GM12878 (cell line): ENCODE measurements around the gene BNC2. TPM values are rescaled to one million over a fixed set of nuclear protein-coding genes. Genes with fewer than 3 reads are reported as not detected.

Experiments
- ATAC-seq: fragments of 200-7000 bp; cut with Tn5 transposase; 3 replicates; pipeline ENCODE4 v1.9.1; 2020; ENCODE audit warnings: mild to moderate bottlenecking, moderate library complexity
- BruUV-seq: library from RNA; stranded (reverse); fragments of 400-500 nt; replicated peaks from 2 replicates; lab custom pipeline; 2021; lab: Mats Ljungman, UMichigan
- CTCF ChIA-PET: fragments of 300-600 bp; sonication (Branson Sonifier 250); formaldehyde crosslinking; extraction: SDS; loops from one replicate; lab custom pipeline; 2021; ENCODE audit warnings: inconsistent platforms; lab: Yijun Ruan, JAX
- POLR2A ChIA-PET: fragments of 350-600 bp; formaldehyde crosslinking; extraction: SDS; loops from one replicate; lab custom pipeline; 2021; ENCODE audit warnings: inconsistent platforms; lab: Charles Lee
- RAD21 ChIA-PET: fragments of 300-600 bp; sonication (Branson Sonifier 250); formaldehyde crosslinking; loops from one replicate; lab custom pipeline; 2023; ENCODE audit warnings: antibody characterized with exemption; ENCODE audit not compliant: unreplicated experiment; lab: Charles Lee
- SMC1A ChIA-PET: fragments of 300-600 bp; sonication (Branson Sonifier 250); formaldehyde crosslinking; loops from one replicate; lab custom pipeline; 2023; ENCODE audit not compliant: unreplicated experiment, uncharacterized antibody; lab: Charles Lee
- DNase-seq: peaks from one replicate; pipeline ENCODE4 v3.0.0-alpha.2; 2011; ENCODE audit warnings: low read depth, low spot score
- FAIRE-seq: peaks from 3 replicates; lab custom pipeline; 2011; peaks lifted over from hg19 to GRCh38; lab: Jason Lieb, UNC
- H2AFZ ChIP-seq: 2 replicates; pipeline ENCODE4 v1.6.0; 2011; ENCODE audit warnings: low read depth, low read length, control low read depth; ENCODE audit not compliant: control insufficient read depth
- H3K27ac ChIP-seq: 2 replicates; pipeline ENCODE4 v1.5.1; 2011; ENCODE audit warnings: control low read depth; ENCODE audit not compliant: control insufficient read depth, insufficient read depth
- H3K27me3 ChIP-seq, 2 experiments: replicated peaks in 1 of 2; 2 replicates each; pipeline versions ENCODE4 v1.6.0 to v1.6.1; 2011; ENCODE audit warnings: low read length in 1 of 2; ENCODE audit not compliant: control insufficient read depth in 2 of 2, insufficient read depth in 2 of 2
- H3K36me3 ChIP-seq, 2 experiments: 2 replicates each; pipeline ENCODE4 v1.5.1; 2011; ENCODE audit warnings: low read length in 1 of 2; ENCODE audit not compliant: control insufficient read depth in 2 of 2, insufficient read depth in 2 of 2
- H3K4me1 ChIP-seq: 2 replicates; pipeline ENCODE4 v1.6.1; 2011; ENCODE audit warnings: mild to moderate bottlenecking, low read length, moderate library complexity, mixed read lengths; ENCODE audit not compliant: control insufficient read depth, insufficient read depth
- H3K4me2 ChIP-seq: 2 replicates; pipeline ENCODE4 v1.6.0; 2011; ENCODE audit warnings: control low read depth; ENCODE audit not compliant: control insufficient read depth, insufficient read depth
- H3K4me3 ChIP-seq: fragments of 200-600 bp; sonication (generic); 2 replicates; pipeline ENCODE4 v1.5.1; 2016
- H3K79me2 ChIP-seq: 2 replicates; pipeline ENCODE4 v1.6.0; 2011; ENCODE audit warnings: low read length; ENCODE audit not compliant: control insufficient read depth, insufficient read depth
- H3K9ac ChIP-seq: 2 replicates; pipeline ENCODE4 v1.8.0; 2011; ENCODE audit warnings: low read length, control low read depth, mixed read lengths; ENCODE audit not compliant: control insufficient read depth, insufficient read depth
- H3K9me3 ChIP-seq: replicated peaks from 3 replicates; pipeline ENCODE4 v1.5.1; 2011; ENCODE audit warnings: mild to moderate bottlenecking, low read length; ENCODE audit not compliant: control insufficient read depth, insufficient read depth
- H4K20me1 ChIP-seq: 2 replicates; pipeline ENCODE4 v1.6.0; 2011; ENCODE audit not compliant: control insufficient read depth, insufficient read depth
- BHLHE40 ChIP-seq, 2 experiments: fragments of 450-650 bp in 1 of 2; IDR thresholded peaks; 2 replicates each; pipeline ENCODE4 v1.6.1; 2011 to 2017; ENCODE audit warnings: low read depth in 2 of 2, borderline replicate concordance in 1 of 2, improper control_type of control experiment in 1 of 2, low read length in 1 of 2, mild to moderate bottlenecking in 1 of 2
- CBX3 ChIP-seq: fragments of 200-600 bp; sonication (generic); IDR thresholded peaks from 2 replicates; pipeline ENCODE4 v1.6.1; 2016; ENCODE audit warnings: low read depth, borderline replicate concordance
- CEBPZ ChIP-seq: fragments of 150-350 bp; IDR thresholded peaks from 2 replicates; pipeline ENCODE4 v1.6.1; 2016; ENCODE audit warnings: low read depth, low read length
- EZH2 ChIP-seq: IDR thresholded peaks from 2 replicates; pipeline ENCODE4 v1.6.1; 2012; ENCODE audit warnings: low read depth, mild to moderate bottlenecking, control low read depth, inconsistent platforms, low read length, borderline replicate concordance; ENCODE audit not compliant: control insufficient read depth
- HDGF ChIP-seq: fragments of 450-650 bp; IDR thresholded peaks from 2 replicates; pipeline ENCODE4 v1.6.1; 2016; ENCODE audit warnings: antibody characterized with exemption
- MTA3 ChIP-seq: IDR thresholded peaks from 2 replicates; pipeline ENCODE4 v1.6.1; 2012; ENCODE audit warnings: low read length, inconsistent platforms, borderline replicate concordance
- NR2F1 ChIP-seq: fragments of 450-650 bp; conservative IDR thresholded peaks from 2 replicates; pipeline ENCODE4 v1.6.1; 2017; ENCODE audit warnings: mild to moderate bottlenecking
- RAD21 ChIP-seq: IDR thresholded peaks from 2 replicates; pipeline ENCODE4 v1.6.1; 2011; ENCODE audit warnings: mild to moderate bottlenecking, low read depth, low read length, moderate library complexity; ENCODE audit not compliant: insufficient read depth
- STAT3 ChIP-seq: IDR thresholded peaks from 2 replicates; pipeline ENCODE4 v1.6.1; 2011; ENCODE audit warnings: low read depth, low read length, improper control_type of control experiment
- ZBTB33 ChIP-seq: fragments of 450-650 bp; IDR thresholded peaks from 2 replicates; pipeline ENCODE4 v1.6.1; 2017; ENCODE audit warnings: mild to moderate bottlenecking
- ZNF592 ChIP-seq: fragments of 450-650 bp; IDR thresholded peaks from 2 replicates; pipeline ENCODE4 v1.6.1; 2017; ENCODE audit warnings: mild to moderate bottlenecking, moderate library complexity
- WGBS: methylation state at CpG from one replicate; pipeline ENCODE4 v1.1.6; 2016; ENCODE audit warnings: low lambda C conversion rate; ENCODE audit not compliant: insufficient replicate concordance, insufficient coverage; ENCODE audit errors: missing lambda C conversion rate; 5-methylcytosine and 5-hydroxymethylcytosine counted together
- in situ Hi-C: fragments of 300-500 bp; cut with MboI; formaldehyde crosslinking; loops from 9 replicates; pipeline ENCODE4 v1.14.3; 2018; ENCODE audit warnings: mixed read lengths
- intact Hi-C: fragments of 100-400 bp; cut with micrococcal nuclease; formaldehyde crosslinking; loops from one replicate; pipeline ENCODE4 v1.14.2; 2022; ENCODE audit not compliant: unreplicated experiment
- polyA plus RNA-seq, 11 experiments: library from polyadenylated mRNA; depleted of rRNA in 4 of 11; unstranded in 6 of 11; stranded (reverse) in 5 of 11; fragments of >200 nt; fragmentation: Nextera tagmentation in 4 of 11; fragmentation: Illumina TruSeq in 1 of 11; extraction: Ambion mirVana in 4 of 11; extraction: Trizol in 1 of 11; gene quantifications; 1 replicate in 1 of 11; 2 replicates in 10 of 11; pipeline versions ENCODE4 v1.2.1 to v1.2.3, GENCODE V29; 2011 to 2016; ENCODE audit warnings: inconsistent platforms in 2 of 11, missing spikeins in 2 of 11, low read depth in 1 of 11
- total RNA-seq, 4 experiments: library from RNA; depleted of rRNA in 3 of 4; stranded (reverse); fragments of >200 nt in 3 of 4; fragmentation: Illumina TruSeq in 1 of 4; extraction: Trizol in 1 of 4; gene quantifications; 2 replicates each; pipeline versions ENCODE4 v1.2.1 to v1.2.3, GENCODE V29; 2013 to 2021
- TF ChIP-seq, protein P1 (sequence below): fragments of 450-650 bp; IDR thresholded peaks from 2 replicates; pipeline ENCODE4 v1.6.1; 2018; ENCODE audit warnings: mild to moderate bottlenecking, low read depth, moderate library complexity; ENCODE audit not compliant: partially characterized antibody

BNC2 gene
- total and polyA plus RNA-seq, 10 of the 15 experiments (the other 5 are each of a cell fraction or from before 2014, with no cell fraction given) = 0.05 to 14.5 (median 0.26) TPM

GRCh38 chr9:16846986-16847385 is 23.5 kb downstream of the BNC2 start:
- FAIRE-seq (no peak), ATAC-seq (no peak), DNase-seq (no peak)
- RAD21 ChIA-PET = no interaction called here
- Histone ChIP-seq H3K27ac (no peak overlapping the region), H3K9me3 (no peaks in the 10 kb centered on the region), H2AFZ (no peak overlapping the region), H3K36me3 (no peaks in the 10 kb centered on the region), H3K4me3 (no peak overlapping the region), H3K4me1 (no peaks in the 10 kb centered on the region), H3K4me2 (no peak overlapping the region), H3K27me3 (no peaks in the 10 kb centered on the region), H3K79me2 (no peaks in the 10 kb centered on the region), H3K9ac (no peak overlapping the region), H4K20me1 (no peaks in the 10 kb centered on the region)
- BruUV-seq = no TSS peak
- SMC1A ChIA-PET = interaction anchor here (1.1 kb wide), 1 partner anchor 8 kb away, joined by 3 read pairs; no protein-coding TSS in a partner anchor
- in situ Hi-C loops = no loop called here
- 43% methylated on average over 2 of the region's 3 CpGs for WGBS
- CTCF ChIA-PET = no interaction called here
- POLR2A ChIA-PET = no interaction called here
- intact Hi-C loops = no loop called here
- no peak for TF ChIP-seq ZBTB33
- TF ChIP-seq, protein P1, sequence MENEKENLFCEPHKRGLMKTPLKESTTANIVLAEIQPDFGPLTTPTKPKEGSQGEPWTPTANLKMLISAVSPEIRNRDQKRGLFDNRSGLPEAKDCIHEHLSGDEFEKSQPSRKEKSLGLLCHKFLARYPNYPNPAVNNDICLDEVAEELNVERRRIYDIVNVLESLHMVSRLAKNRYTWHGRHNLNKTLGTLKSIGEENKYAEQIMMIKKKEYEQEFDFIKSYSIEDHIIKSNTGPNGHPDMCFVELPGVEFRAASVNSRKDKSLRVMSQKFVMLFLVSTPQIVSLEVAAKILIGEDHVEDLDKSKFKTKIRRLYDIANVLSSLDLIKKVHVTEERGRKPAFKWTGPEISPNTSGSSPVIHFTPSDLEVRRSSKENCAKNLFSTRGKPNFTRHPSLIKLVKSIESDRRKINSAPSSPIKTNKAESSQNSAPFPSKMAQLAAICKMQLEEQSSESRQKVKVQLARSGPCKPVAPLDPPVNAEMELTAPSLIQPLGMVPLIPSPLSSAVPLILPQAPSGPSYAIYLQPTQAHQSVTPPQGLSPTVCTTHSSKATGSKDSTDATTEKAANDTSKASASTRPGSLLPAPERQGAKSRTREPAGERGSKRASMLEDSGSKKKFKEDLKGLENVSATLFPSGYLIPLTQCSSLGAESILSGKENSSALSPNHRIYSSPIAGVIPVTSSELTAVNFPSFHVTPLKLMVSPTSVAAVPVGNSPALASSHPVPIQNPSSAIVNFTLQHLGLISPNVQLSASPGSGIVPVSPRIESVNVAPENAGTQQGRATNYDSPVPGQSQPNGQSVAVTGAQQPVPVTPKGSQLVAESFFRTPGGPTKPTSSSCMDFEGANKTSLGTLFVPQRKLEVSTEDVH = no peak
- no peak for TF ChIP-seq HDGF
- no peak for TF ChIP-seq NR2F1
- no peak for TF ChIP-seq ZNF592
- TF ChIP-seq EZH2 = no peak
- TF ChIP-seq CBX3 = no peak
- TF ChIP-seq MTA3 = no peak
- no peak for TF ChIP-seq BHLHE40 (IDR thresholded peaks at IDR 0.05; ENCODE audit: borderline replicate concordance in 1 of 2, low read depth in 2 of 2, low read length in 1 of 2)
- TF ChIP-seq STAT3 = no peak
- TF ChIP-seq CEBPZ = no peak
- no peak for TF ChIP-seq RAD21
